CD14-positive monocyte (primary cell): ENCODE data around the gene RCE1. TPM values are rescaled to one million over a fixed set of nuclear protein-coding genes. Genes with fewer than 3 reads are reported as not detected.
A peak's percentile ranks its signal among the peaks of the same experiment; 100 is the strongest.

Experiments used
- DNase-seq, 3 donors: peaks; one replicate each; pipeline ENCODE4 v3.0.0-alpha.2; 2011 to 2022
- H2AFZ ChIP-seq: 2 replicates; pipeline ENCODE4 v1.6.0; 2012; ENCODE audit warnings: mild to moderate bottlenecking, low read depth, low read length, inconsistent platforms; ENCODE audit not compliant: insufficient read depth, poor library complexity, severe bottlenecking
- H3K27ac ChIP-seq, 2 donors: 1 replicate in 1 of 2; 2 replicates in 1 of 2; pipeline ENCODE4 v1.5.1; 2012 to 2013; ENCODE audit warnings: low read length in 2 of 2, control low read depth in 1 of 2, inconsistent platforms in 1 of 2, low read depth in 1 of 2, mild to moderate bottlenecking in 1 of 2
- H3K27me3 ChIP-seq, 2 donors: one replicate each; pipeline versions ENCODE4 v1.6.0 to v1.6.1; 2011 to 2013; ENCODE audit warnings: low read length in 2 of 2; ENCODE audit not compliant: control insufficient read depth in 2 of 2, insufficient read depth in 2 of 2
- H3K36me3 ChIP-seq, 2 donors: replicated peaks in 1 of 2; 1 replicate in 1 of 2; 2 replicates in 1 of 2; pipeline versions ENCODE4 v1.5.1 to v1.6.1; 2012 to 2013; ENCODE audit warnings: low read length in 2 of 2, control low read depth in 1 of 2, inconsistent platforms in 1 of 2, mild to moderate bottlenecking in 1 of 2; ENCODE audit not compliant: insufficient read depth in 2 of 2, control insufficient read depth in 1 of 2
- H3K4me1 ChIP-seq, 2 donors: 1 replicate in 1 of 2; 2 replicates in 1 of 2; pipeline versions ENCODE4 v1.5.1 to v1.6.1; 2012 to 2013; ENCODE audit warnings: low read length in 2 of 2, control low read depth in 1 of 2, inconsistent platforms in 1 of 2, mild to moderate bottlenecking in 1 of 2, moderate library complexity in 1 of 2; ENCODE audit not compliant: insufficient read depth in 2 of 2, control insufficient read depth in 1 of 2
- H3K4me2 ChIP-seq: replicated peaks from 2 replicates; pipeline ENCODE3; 2012; ENCODE audit warnings: low read length, moderate library complexity, mild to moderate bottlenecking; ENCODE audit not compliant: poor library complexity, severe bottlenecking; ENCODE audit errors: extremely low read depth
- H3K4me3 ChIP-seq, 3 experiments: fragments of 200-600 bp in 1 of 3; sonication (generic) in 1 of 3; replicated peaks in 1 of 3; 1 replicate in 2 of 3; 2 replicates in 1 of 3; pipeline ENCODE4 v1.5.1; 2011 to 2013; ENCODE audit warnings: low read length in 3 of 3, mild to moderate bottlenecking in 3 of 3, control low read depth in 2 of 3, low read depth in 2 of 3, inconsistent platforms in 1 of 3, moderate library complexity in 1 of 3
- H3K79me2 ChIP-seq: 2 replicates; pipeline ENCODE4 v1.6.0; 2012; ENCODE audit warnings: mild to moderate bottlenecking, control low read depth, inconsistent platforms, low read length, moderate library complexity; ENCODE audit not compliant: insufficient read depth
- H3K9ac ChIP-seq: 2 replicates; pipeline ENCODE4 v1.6.0; 2017; ENCODE audit warnings: low read length, mild to moderate bottlenecking; ENCODE audit not compliant: insufficient read depth, poor library complexity, severe bottlenecking
- H3K9me3 ChIP-seq, 2 donors: replicated peaks in 1 of 2; 1 replicate in 1 of 2; 2 replicates in 1 of 2; pipeline versions ENCODE4 v1.5.1 to v1.6.1; 2012 to 2013; ENCODE audit warnings: low read length in 2 of 2, control low read depth in 1 of 2; ENCODE audit not compliant: control insufficient read depth in 1 of 2, insufficient read depth in 1 of 2
- H4K20me1 ChIP-seq: 2 replicates; pipeline ENCODE4 v1.6.0; 2012; ENCODE audit warnings: mild to moderate bottlenecking, low read length, control low read depth, moderate library complexity; ENCODE audit not compliant: insufficient read depth
- H3K27ac Mint-ChIP-seq, 7 donors: one replicate each; pipeline ENCODE4 v1.8.0; 2020; ENCODE audit warnings: mild to moderate bottlenecking in 7 of 7, mixed read lengths in 7 of 7, moderate library complexity in 6 of 7, inconsistent platforms in 2 of 7
- H3K27me3 Mint-ChIP-seq, 3 donors: one replicate each; pipeline ENCODE4 v1.8.0; 2021 to 2022; ENCODE audit warnings: low read depth in 3 of 3, mild to moderate bottlenecking in 3 of 3, mixed read lengths in 3 of 3, moderate library complexity in 3 of 3, inconsistent platforms in 1 of 3
- H3K36me3 Mint-ChIP-seq, 2 donors: one replicate each; pipeline ENCODE4 v1.8.0; 2020; ENCODE audit warnings: mixed read lengths in 2 of 2, inconsistent platforms in 1 of 2, mild to moderate bottlenecking in 1 of 2
- H3K4me1 Mint-ChIP-seq: one replicate; pipeline ENCODE4 v1.8.0; 2020; ENCODE audit warnings: mild to moderate bottlenecking, mixed read lengths
- H3K4me3 Mint-ChIP-seq, 2 donors: one replicate each; pipeline ENCODE4 v1.8.0; 2020; ENCODE audit warnings: mild to moderate bottlenecking in 2 of 2, mixed read lengths in 2 of 2, moderate library complexity in 1 of 2
- H3K9me3 Mint-ChIP-seq, 7 donors: one replicate each; pipeline ENCODE4 v1.8.0; 2020 to 2022; ENCODE audit warnings: mixed read lengths in 7 of 7, mild to moderate bottlenecking in 6 of 7, moderate library complexity in 6 of 7, inconsistent platforms in 2 of 7
- WGBS: methylation state at CpG from one replicate; pipeline ENCODE4 v1.1.5; 2013; ENCODE audit warnings: missing lambda C conversion rate; ENCODE audit not compliant: insufficient coverage; 5-methylcytosine and 5-hydroxymethylcytosine counted together
- intact Hi-C, 2 donors: fragments of 100-400 bp; cut with micrococcal nuclease; formaldehyde crosslinking; loops; one replicate each; pipeline versions ENCODE4 v1.15.0 to v1.15.1; 2023
- polyA plus RNA-seq, 3 donors: library from polyadenylated mRNA; depleted of rRNA in 1 of 3; unstranded in 2 of 3; stranded (reverse) in 1 of 3; fragments of 300-500 nt in 2 of 3; fragments of >200 nt in 1 of 3; fragmentation: Illumina TruSeq in 2 of 3; gene quantifications; 1 replicate in 2 of 3; 2 replicates in 1 of 3; pipeline ENCODE4 v1.2.3, GENCODE V29; 2012 to 2021
- TF ChIP-seq, protein P1 (sequence below): fragments of 200-600 bp; IDR thresholded peaks from one replicate; pipeline ENCODE4 v1.8.0; 2022; ENCODE audit warnings: antibody characterized with exemption, mild to moderate bottlenecking

The RCE1 gene
- polyA plus RNA-seq, 3 donors = 20.3 to 24.7 (median 22.8) TPM

DNA sequence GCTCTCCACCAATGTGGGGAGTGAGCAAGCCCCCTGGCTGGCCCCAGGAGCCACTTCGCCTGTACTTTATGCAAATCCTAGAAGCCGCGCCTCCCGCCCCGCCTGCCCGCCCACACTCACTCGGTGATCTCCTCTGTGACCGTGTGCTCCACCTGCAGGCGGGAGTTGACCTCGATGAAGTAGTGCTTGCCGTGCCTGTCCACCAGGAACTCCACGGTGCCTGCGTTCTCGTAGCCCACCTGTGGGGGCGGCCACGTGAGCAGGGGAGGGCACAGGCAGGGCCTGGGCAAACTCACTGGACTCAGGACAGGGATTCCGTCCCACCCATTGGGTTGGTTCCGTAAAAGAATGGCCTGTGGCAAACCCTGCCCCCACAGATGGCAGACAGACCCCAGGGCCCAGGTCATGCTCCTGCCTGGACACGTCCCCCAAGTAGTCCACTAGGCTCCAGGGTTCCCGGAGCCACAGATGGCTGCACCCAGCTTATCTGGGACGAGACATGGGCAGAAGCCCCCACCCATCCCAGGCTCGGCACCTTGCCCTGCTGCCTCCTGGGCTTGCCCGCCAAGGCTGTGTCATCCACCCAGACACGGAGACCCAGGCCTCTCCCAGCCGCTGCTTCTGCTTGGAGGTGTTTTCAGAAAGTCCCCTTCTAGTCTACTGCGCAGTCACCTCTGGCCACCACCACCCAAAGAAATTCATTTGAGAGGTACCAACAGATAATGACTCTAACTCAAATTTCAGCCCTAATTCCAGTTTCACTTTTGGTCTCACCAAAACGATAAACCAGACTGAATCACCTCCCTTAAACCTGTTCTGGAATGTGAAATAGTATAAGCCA is 25.7 kb downstream of the RCE1 start:
- intact Hi-C loops = no loop called here
- H2AFZ ChIP-seq = no peak overlapping the region
- peak overlapping the region in 2 of 7 donors; percentile 27 to 30 for H3K27ac Mint-ChIP-seq

DNA sequence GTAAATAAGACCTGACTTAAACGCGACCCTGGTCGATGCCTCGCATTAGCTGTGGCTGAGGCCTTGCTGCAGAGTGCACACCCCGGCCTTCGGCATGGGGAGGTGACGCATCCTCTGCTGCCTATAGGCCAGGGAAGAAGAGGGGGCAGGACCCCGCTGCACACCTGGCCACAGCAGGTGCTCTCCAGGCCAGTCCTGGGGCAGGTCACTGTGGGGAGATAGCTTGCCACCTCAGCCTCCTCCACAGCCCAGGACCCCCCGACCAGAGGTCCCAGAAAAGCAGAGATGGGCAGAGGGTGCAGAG is 26.3 kb downstream of the RCE1 start:
- no peaks in the 10 kb centered on the region for H3K27me3 ChIP-seq
- TF ChIP-seq, protein P1, sequence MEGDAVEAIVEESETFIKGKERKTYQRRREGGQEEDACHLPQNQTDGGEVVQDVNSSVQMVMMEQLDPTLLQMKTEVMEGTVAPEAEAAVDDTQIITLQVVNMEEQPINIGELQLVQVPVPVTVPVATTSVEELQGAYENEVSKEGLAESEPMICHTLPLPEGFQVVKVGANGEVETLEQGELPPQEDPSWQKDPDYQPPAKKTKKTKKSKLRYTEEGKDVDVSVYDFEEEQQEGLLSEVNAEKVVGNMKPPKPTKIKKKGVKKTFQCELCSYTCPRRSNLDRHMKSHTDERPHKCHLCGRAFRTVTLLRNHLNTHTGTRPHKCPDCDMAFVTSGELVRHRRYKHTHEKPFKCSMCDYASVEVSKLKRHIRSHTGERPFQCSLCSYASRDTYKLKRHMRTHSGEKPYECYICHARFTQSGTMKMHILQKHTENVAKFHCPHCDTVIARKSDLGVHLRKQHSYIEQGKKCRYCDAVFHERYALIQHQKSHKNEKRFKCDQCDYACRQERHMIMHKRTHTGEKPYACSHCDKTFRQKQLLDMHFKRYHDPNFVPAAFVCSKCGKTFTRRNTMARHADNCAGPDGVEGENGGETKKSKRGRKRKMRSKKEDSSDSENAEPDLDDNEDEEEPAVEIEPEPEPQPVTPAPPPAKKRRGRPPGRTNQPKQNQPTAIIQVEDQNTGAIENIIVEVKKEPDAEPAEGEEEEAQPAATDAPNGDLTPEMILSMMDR = no peak
- WGBS = 100% methylated on average over 7 of the region's 9 CpGs
- no peak overlapping the region for H3K9ac ChIP-seq
- no peak overlapping the region for H3K4me3 ChIP-seq
- H3K9me3 ChIP-seq = no peaks in the 10 kb centered on the region
- Mint-ChIP-seq H3K4me3 (no peak overlapping the region), H3K9me3 (peaks cover 0 to 3% (median 0%) of the 10 kb centered on the region in 7 donors), H3K27ac (peak overlapping the region in 2 of 7 donors; percentile 20 to 30), H3K36me3 (peaks cover 0 to 18% of the 10 kb centered on the region in 2 donors), H3K27me3 (peaks cover 1 to 4% (median 3%) of the 10 kb centered on the region in 3 donors), H3K4me1 (peaks cover 12% of the 10 kb centered on the region)
- no peaks in the 10 kb centered on the region for H3K36me3 ChIP-seq
- peaks cover 0 to 3% of the 10 kb centered on the region in 2 donors for H3K4me1 ChIP-seq
- H2AFZ ChIP-seq = no peak overlapping the region
- H3K79me2 ChIP-seq = no peaks in the 10 kb centered on the region
- intact Hi-C loops = no loop called here
- no peaks in the 10 kb centered on the region for H4K20me1 ChIP-seq
- DNase-seq = no peak
- no peak overlapping the region for H3K27ac ChIP-seq
- no peak overlapping the region for H3K4me2 ChIP-seq

More for the DNA sequence above, 25.7 kb downstream of the RCE1 start:
- Histone ChIP-seq H3K4me2 (no peak overlapping the region), H3K27ac (no peak overlapping the region), H3K4me3 (no peak overlapping the region), H3K36me3 (no peaks in the 10 kb centered on the region), H3K27me3 (no peaks in the 10 kb centered on the region), H3K9ac (peak overlapping the region; percentile 4), H4K20me1 (no peaks in the 10 kb centered on the region), H3K9me3 (no peaks in the 10 kb centered on the region), H3K79me2 (no peaks in the 10 kb centered on the region), H3K4me1 (no peaks in the 10 kb centered on the region)
- peaks cover 0 to 3% (median 0%) of the 10 kb centered on the region in 7 donors for H3K9me3 Mint-ChIP-seq
- peaks cover 0 to 4% (median 3%) of the 10 kb centered on the region in 3 donors for H3K27me3 Mint-ChIP-seq
- peak overlapping the region in 1 of 2 donors; percentile 39 for H3K4me3 Mint-ChIP-seq
- TF ChIP-seq, protein P1 = peak; percentile 44
- 33% methylated on average over 26 of the region's 27 CpGs for WGBS
- peaks cover 0 to 18% of the 10 kb centered on the region in 2 donors for H3K36me3 Mint-ChIP-seq
- peaks cover 8% of the 10 kb centered on the region for H3K4me1 Mint-ChIP-seq
- DNase-seq = peak; percentile 22 to 36 (median 34)
